ENCODE measurements around the gene BLVRA.

DNA sequence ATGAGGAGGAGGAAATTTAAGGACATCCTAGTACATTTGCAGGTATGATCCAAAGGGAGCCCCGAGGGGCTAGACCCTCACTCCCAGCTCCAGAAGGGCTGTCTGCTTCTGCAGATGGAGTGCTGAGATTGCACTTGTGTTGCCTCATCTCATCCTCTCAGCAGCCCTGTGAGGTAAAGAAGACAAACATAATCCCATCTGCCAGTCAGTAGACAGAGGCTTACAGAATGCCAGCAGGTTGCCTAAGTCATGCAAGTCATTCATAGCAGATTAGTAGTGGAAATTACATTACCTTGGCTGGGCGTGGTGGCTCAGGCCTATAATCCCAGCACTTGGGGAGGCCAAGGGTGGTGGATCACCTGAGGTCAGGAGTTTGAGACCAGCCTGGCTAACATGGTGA is 45.4 kb downstream of the BLVRA start:
- TF ChIP-seq POLR2A (IDR thresholded peaks at IDR 0.05), result no peak
- TF ChIP-seq, protein P1, sequence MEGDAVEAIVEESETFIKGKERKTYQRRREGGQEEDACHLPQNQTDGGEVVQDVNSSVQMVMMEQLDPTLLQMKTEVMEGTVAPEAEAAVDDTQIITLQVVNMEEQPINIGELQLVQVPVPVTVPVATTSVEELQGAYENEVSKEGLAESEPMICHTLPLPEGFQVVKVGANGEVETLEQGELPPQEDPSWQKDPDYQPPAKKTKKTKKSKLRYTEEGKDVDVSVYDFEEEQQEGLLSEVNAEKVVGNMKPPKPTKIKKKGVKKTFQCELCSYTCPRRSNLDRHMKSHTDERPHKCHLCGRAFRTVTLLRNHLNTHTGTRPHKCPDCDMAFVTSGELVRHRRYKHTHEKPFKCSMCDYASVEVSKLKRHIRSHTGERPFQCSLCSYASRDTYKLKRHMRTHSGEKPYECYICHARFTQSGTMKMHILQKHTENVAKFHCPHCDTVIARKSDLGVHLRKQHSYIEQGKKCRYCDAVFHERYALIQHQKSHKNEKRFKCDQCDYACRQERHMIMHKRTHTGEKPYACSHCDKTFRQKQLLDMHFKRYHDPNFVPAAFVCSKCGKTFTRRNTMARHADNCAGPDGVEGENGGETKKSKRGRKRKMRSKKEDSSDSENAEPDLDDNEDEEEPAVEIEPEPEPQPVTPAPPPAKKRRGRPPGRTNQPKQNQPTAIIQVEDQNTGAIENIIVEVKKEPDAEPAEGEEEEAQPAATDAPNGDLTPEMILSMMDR (IDR thresholded peaks at IDR 0.05), result no peak

All from upper lobe of left lung (tissue), 4 donors.